ENCODE data around the gene COL6A2.

- TF ChIP-seq CTCF (IDR thresholded peaks at IDR 0.05 in 2 of 3, conservative IDR thresholded peaks at IDR 0.05 in 1 of 3; ENCODE audit: borderline replicate concordance in 1 of 3, insufficient read depth in 1 of 3, low read depth in 2 of 3, low read length in 2 of 3): no peak
- no peak for TF ChIP-seq JUND (IDR thresholded peaks at IDR 0.05)
- TF ChIP-seq SRF (IDR thresholded peaks at IDR 0.05; ENCODE audit: low read depth): no peak
- no peak for TF ChIP-seq SIN3A (IDR thresholded peaks at IDR 0.05; ENCODE audit: low read depth)
- TF ChIP-seq TCF7L2 (IDR thresholded peaks at IDR 0.05; ENCODE audit: borderline replicate concordance, extremely low read depth, insufficient read depth, insufficient read length): no peak
- TF ChIP-seq EZH2 (IDR thresholded peaks at IDR 0.05): no peak
- no peak for TF ChIP-seq REST (IDR thresholded peaks at IDR 0.05; ENCODE audit: low read depth)
- TF ChIP-seq SP1 (IDR thresholded peaks at IDR 0.05; ENCODE audit: low read depth): no peak
- TF ChIP-seq EZH2phosphoT487 (IDR thresholded peaks at IDR 0.05; ENCODE audit: borderline replicate concordance): no peak
- TF ChIP-seq POLR2A (IDR thresholded peaks at IDR 0.05; ENCODE audit: borderline replicate concordance, extremely low read depth, insufficient read depth, insufficient read length): no peak
- no peak for TF ChIP-seq YY1 (IDR thresholded peaks at IDR 0.05; ENCODE audit: extremely low read depth, insufficient replicate concordance, low read depth, low read length)
Measured at GRCh38 chr21:46057710-46058241, 40.1 kb upstream of the COL6A2 start.

Data from HCT116 (cell line).